Measurements from ENCODE around the gene TRMT44.

Gene TRMT44, protein sequence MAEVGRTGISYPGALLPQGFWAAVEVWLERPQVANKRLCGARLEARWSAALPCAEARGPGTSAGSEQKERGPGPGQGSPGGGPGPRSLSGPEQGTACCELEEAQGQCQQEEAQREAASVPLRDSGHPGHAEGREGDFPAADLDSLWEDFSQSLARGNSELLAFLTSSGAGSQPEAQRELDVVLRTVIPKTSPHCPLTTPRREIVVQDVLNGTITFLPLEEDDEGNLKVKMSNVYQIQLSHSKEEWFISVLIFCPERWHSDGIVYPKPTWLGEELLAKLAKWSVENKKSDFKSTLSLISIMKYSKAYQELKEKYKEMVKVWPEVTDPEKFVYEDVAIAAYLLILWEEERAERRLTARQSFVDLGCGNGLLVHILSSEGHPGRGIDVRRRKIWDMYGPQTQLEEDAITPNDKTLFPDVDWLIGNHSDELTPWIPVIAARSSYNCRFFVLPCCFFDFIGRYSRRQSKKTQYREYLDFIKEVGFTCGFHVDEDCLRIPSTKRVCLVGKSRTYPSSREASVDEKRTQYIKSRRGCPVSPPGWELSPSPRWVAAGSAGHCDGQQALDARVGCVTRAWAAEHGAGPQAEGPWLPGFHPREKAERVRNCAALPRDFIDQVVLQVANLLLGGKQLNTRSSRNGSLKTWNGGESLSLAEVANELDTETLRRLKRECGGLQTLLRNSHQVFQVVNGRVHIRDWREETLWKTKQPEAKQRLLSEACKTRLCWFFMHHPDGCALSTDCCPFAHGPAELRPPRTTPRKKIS

GRCh38 chr4:8440492-8441311 is at the start of gene TRMT44, which contains the start of gene ACOX3:
Gene TRMT44 (plus strand): TSS chr4:8440777. CDS start chr4:8440823, 46 bp downstream.
Gene ACOX3 (minus strand): TSS chr4:8440723. CDS start chr4:8416521, 24,202 bp downstream.
- peak; percentile 89 for DNase-seq (ENCODE audit: low read depth)

- no peak for DNase-seq (ENCODE audit: low read depth)
Measured at GRCh38 chr4:8391071-8391470, 49.5 kb upstream of the TRMT44 start.

- no peak for DNase-seq (ENCODE audit: low read depth)
Measured at GRCh38 chr4:8391972-8392371, 48.6 kb upstream of the TRMT44 start.

- no peak for DNase-seq (ENCODE audit: low read depth)
Measured at GRCh38 chr4:8392591-8393190, 47.9 kb upstream of the TRMT44 start.

DNA sequence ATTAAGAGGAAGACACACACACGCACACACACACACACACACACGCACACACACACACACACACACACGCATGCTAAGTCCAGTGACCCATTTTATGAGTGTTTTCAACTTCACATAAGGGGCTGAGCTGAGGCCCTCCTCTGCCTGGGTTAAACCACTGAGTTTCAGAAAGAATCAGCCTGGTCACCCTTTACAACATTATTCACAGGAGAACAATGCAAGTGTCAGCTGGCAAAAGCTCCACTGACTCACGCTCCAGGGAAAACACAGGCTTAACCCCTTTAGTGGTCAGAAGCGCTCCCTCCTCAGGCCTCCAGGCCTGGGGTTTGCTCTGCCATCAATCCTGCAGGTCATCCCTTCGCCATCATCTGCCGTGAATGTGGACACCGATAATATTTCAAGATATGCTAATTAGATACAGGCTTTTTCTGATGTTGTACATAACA is 47.0 kb upstream of the TRMT44 start:
- DNase-seq (ENCODE audit: low read depth), result no peak

DNA sequence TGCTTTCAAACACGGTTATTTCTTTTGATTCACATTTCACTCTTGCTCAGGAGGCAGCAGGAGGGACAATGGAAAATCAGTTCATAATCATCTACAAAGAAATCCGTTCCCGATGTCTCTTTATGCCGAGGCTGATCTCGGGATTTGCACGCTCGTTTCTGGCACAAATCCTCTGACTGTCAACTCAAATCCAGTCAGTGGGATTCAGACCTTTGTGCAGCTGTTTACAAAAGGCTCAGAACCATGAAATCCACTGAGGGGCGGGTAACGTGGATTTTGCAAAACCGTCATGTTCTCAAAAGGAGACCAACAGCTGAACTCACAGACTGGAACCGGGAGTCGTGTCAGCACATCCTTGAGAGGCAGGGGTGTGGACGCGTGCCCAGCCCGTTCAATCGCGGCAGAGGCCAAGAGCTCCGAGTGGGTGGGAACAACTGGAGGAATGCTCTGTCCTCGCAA is 46.5 kb upstream of the TRMT44 start:
- no peak for DNase-seq (ENCODE audit: low read depth)

DNA sequence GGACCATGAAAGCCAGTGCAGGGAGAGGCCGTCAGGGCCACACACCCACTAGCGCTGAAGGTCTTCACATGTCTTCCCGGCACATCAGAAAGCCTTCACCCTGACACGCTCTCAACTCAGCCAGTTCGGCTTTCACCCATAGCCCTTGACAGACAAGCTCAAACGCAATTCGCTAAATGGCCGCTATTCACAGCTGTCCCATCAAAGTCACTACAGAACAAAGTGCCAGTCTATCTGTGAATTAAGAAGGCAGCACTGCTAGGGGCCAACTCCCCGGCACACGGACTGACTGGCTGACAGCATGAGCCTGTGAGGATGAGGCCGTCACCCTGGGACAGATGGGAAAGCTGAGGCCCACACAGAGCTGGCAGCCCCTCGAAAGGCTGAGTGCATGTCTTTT is 45.8 kb upstream of the TRMT44 start:
- DNase-seq (ENCODE audit: low read depth), result no peak

GRCh38 chr4:8395504-8396296 is 44.9 kb upstream of the TRMT44 start:
- no peak for DNase-seq (ENCODE audit: low read depth)

- no peak for DNase-seq (ENCODE audit: low read depth)
Measured at GRCh38 chr4:8396762-8397406, 43.7 kb upstream of the TRMT44 start.

GRCh38 chr4:8398347-8398746 is 42.2 kb upstream of the TRMT44 start:
- DNase-seq (ENCODE audit: low read depth), result no peak

GRCh38 chr4:8399298-8399697 is 41.3 kb upstream of the TRMT44 start:
- no peak for DNase-seq (ENCODE audit: low read depth)

GRCh38 chr4:8400632-8401325 is 39.8 kb upstream of the TRMT44 start:
- no peak for DNase-seq (ENCODE audit: low read depth)

DNA sequence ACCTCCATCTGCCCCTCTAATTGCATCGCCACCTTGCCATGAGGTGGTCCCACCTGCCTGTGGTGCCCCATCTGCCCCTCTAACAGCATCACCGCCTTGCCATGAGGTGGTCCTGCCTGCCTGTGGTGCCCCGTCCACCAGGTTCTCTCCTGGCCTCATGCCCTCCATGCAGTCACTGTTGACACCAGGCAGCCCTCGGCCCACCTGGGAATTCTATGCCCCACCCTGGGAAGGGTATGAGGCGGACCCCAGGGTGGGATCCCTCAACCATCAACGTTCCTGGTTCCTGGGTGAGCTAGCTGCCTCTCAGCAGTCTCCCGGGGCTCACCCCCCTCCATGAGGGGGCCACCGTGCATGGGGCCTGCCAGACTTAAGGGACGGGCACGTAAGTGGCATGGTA is 38.9 kb upstream of the TRMT44 start:
- DNase-seq (ENCODE audit: low read depth), result no peak

DNA sequence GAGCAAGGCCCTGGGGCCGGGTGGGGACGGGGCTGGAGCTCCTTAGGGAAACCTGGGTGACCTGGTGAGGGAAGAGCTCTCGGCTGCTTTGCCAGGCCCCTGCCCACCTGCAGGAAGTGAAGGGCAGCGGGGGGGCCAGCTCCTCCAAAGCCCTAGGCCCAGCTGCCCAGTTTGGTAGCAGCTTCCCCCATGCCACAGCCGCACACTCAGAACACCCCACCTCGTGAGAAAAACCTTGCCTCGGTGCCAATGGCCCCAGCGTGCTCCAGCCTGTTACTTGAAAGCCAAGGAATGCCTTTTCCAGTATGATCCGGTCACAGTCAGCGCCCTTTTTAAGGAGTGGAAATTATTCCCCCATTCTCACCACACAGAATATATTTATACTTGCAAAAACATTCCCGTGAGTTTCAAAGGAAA is 38.4 kb upstream of the TRMT44 start:
- DNase-seq (ENCODE audit: low read depth), result no peak

DNA sequence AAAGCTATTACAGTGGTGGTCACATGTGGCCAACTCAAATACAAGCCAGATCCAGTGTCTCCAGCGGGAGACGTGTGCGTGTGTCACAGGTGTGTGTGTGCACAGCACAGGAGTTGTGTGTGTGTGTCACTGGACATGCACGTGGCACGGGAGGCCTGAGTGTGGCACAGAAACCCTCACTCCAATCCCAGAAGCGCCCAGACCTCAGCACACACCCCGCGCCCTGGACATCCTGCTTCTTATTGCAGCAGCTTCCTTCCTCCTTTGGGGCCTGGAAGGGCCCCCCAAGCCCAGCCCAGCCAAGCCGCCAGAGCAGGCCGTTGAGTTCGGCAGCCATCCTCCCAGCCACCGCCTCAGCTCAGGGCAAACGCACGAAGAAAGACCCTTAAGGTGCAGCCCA is 37.9 kb upstream of the TRMT44 start:
- DNase-seq (ENCODE audit: low read depth), result no peak

GRCh38 chr4:8403173-8403753 is 37.3 kb upstream of the TRMT44 start:
- DNase-seq (ENCODE audit: low read depth), result peak; percentile 34

- no peak for DNase-seq (ENCODE audit: low read depth)
Measured at GRCh38 chr4:8403976-8404375, 36.6 kb upstream of the TRMT44 start.

- DNase-seq (ENCODE audit: low read depth), result no peak
Measured at GRCh38 chr4:8404791-8405515, 35.6 kb upstream of the TRMT44 start.

DNA sequence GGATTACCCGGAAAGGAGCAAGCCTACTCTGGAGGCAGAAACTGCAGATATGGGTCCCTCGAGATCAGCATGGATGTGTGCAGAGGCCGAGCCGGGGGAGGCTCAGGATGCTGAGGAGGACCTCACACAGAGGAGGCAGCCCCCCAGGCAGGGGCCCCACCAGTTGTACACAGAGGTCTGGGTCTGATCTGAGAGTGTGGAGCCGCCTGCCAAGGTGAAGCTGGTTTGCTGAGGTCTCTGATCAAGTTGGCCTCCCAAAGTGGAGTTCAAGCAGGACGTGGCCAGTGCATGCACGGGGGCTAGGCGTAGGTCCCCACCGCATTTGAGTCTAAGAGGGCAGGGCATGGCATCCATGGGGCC is 35.1 kb upstream of the TRMT44 start:
- no peak for DNase-seq (ENCODE audit: low read depth)

Data from stimulated activated CD8-positive, alpha-beta memory T cell treated with anti-CD3 and anti-CD28 coated beads, Interleukin-15, amount 100 ng/mL, for 1 hour (primary cell).